ENCODE measurements around the gene SGMS1. TPM values are rescaled to one million over a fixed set of nuclear protein-coding genes. Genes with fewer than 3 reads are reported as not detected.
A peak's percentile ranks its signal among the peaks of the same experiment; 100 is the strongest.

SGMS1 gene
- total and polyA plus RNA-seq, 12 donors, result 7.3 to 24.3 (median 17.1) TPM

GRCh38 chr10:50618624-50619023 is 5.1 kb downstream of the SGMS1 start:
- no peak for ATAC-seq
- WGBS, 2 donors, result 91 to 92% methylated on average over 3 of the region's 3 CpGs
- no peak for TF ChIP-seq CTCF (IDR thresholded peaks at IDR 0.05)
- H3K27ac ChIP-seq, result no peak overlapping the region
- no peaks in the 10 kb centered on the region for H3K27me3 ChIP-seq
- no peaks in the 10 kb centered on the region for H3K36me3 ChIP-seq
- intact Hi-C loops (cut with DNase I), result loop anchor here in 1 of 10 donors (10.0 kb wide), 1 partner anchor 54 kb away; no protein-coding TSS in a partner anchor
- no peak for DNase-seq
- H3K4me3 ChIP-seq, result no peak overlapping the region
- peaks cover 0 to 58% (median 35%) of the 10 kb centered on the region in 9 donors for H3K4me1 ChIP-seq
- no peaks in the 10 kb centered on the region for H3K9me3 ChIP-seq

GRCh38 chr10:50615658-50616057 is 8.1 kb downstream of the SGMS1 start:
- Histone ChIP-seq H3K27ac (no peak overlapping the region), H3K36me3 (no peaks in the 10 kb centered on the region), H3K27me3 (no peaks in the 10 kb centered on the region), H3K4me1 (peaks cover 0 to 62% (median 30%) of the 10 kb centered on the region in 9 donors), H3K4me3 (no peak overlapping the region), H3K9me3 (no peaks in the 10 kb centered on the region)
- TF ChIP-seq CTCF (IDR thresholded peaks at IDR 0.05), result no peak
- no peak for ATAC-seq
- no peak for DNase-seq
- intact Hi-C loops (cut with DNase I), result loop anchor here in 1 of 10 donors (10.0 kb wide), 1 partner anchor 51 kb away; no protein-coding TSS in a partner anchor
- 60 to 76% methylated on average over 2 of the region's 2 CpGs for WGBS, 2 donors

GRCh38 chr10:50614444-50615137 is 9.2 kb downstream of the SGMS1 start:
- H3K9me3 ChIP-seq, result no peaks in the 10 kb centered on the region
- H3K36me3 ChIP-seq, result no peaks in the 10 kb centered on the region
- peak overlapping the region in 2 of 10 donors; percentile 25 to 29 for H3K27ac ChIP-seq
- 44 to 64% methylated on average over 7 of the region's 7 CpGs for WGBS, 2 donors
- no peaks in the 10 kb centered on the region for H3K27me3 ChIP-seq
- peak in 4 of 9 donors; percentile 5 to 7 (median 6) for TF ChIP-seq CTCF (IDR thresholded peaks at IDR 0.05)
- ATAC-seq, result peak in 6 of 8 donors; percentile 15 to 71 (median 54)
- intact Hi-C loops (cut with DNase I), result loop anchor here in 3 of 10 donors (5.0 to 10.0 kb wide), 3 partner anchors 37 to 1322 kb away; no protein-coding TSS in a partner anchor
- peaks cover 0 to 62% (median 38%) of the 10 kb centered on the region in 9 donors for H3K4me1 ChIP-seq
- DNase-seq, result no peak
- H3K4me3 ChIP-seq, result no peak overlapping the region

- Histone ChIP-seq H3K9me3 (no peaks in the 10 kb centered on the region), H3K4me1 (peaks cover 0 to 59% (median 40%) of the 10 kb centered on the region in 9 donors), H3K27me3 (no peaks in the 10 kb centered on the region), H3K4me3 (no peak overlapping the region), H3K27ac (peak overlapping the region in 2 of 10 donors; percentile 25 to 29), H3K36me3 (no peaks in the 10 kb centered on the region)
- 67 to 73% methylated on average over 4 of the region's 4 CpGs for WGBS, 2 donors
- ATAC-seq (peak in 1 of 8 donors; percentile 20), DNase-seq (no peak)
- intact Hi-C loops (cut with DNase I), result loop anchor here in 3 of 10 donors (5.0 to 10.0 kb wide), 3 partner anchors 37 to 1322 kb away; no protein-coding TSS in a partner anchor
- no peak for TF ChIP-seq CTCF (IDR thresholded peaks at IDR 0.05)
These were observed 9.9 kb downstream of the SGMS1 start for GRCh38 chr10:50613726-50614443.

Data from heart right ventricle (tissue), 16 donors.